Mammary epithelial cell (primary cell): ENCODE measurements around the gene PSMC2.

Source experiments
- EZH2 ChIP-seq: IDR thresholded peaks from 2 replicates; pipeline ENCODE4 v1.6.1; 2012; ENCODE audit warnings: low read length, inconsistent platforms, borderline replicate concordance
- TF ChIP-seq, protein P1 (sequence below), 2 donors: IDR thresholded peaks in 1 of 2; conservative IDR thresholded peaks in 1 of 2; 2 replicates each; pipeline ENCODE4 v1.5.1; 2011 to 2012; ENCODE audit warnings: inconsistent platforms in 2 of 2, low read length in 2 of 2, mild to moderate bottlenecking in 2 of 2, control low read depth in 1 of 2, low read depth in 1 of 2; ENCODE audit not compliant: insufficient read depth in 1 of 2; ENCODE audit errors: extremely low read depth in 1 of 2

DNA sequence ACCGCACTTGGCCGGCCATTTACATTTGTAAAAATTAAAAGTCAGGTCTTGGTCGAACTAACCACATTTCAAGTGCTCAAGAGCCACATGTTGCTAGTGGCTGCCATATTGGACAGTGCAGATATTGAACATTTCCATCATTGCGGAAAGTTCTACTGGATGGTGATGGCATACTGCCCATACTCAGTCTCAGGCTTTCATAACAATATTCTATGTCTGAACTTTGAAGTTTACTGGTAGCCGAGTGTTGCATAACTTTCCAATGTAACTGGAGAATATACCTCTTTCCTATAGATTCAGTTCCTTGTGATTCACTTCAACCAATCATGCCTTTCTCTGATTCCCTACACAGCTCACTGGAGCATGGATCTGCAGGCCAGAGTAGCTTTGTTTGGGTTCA is 43.7 kb downstream of the PSMC2 start:
- TF ChIP-seq, protein P1, sequence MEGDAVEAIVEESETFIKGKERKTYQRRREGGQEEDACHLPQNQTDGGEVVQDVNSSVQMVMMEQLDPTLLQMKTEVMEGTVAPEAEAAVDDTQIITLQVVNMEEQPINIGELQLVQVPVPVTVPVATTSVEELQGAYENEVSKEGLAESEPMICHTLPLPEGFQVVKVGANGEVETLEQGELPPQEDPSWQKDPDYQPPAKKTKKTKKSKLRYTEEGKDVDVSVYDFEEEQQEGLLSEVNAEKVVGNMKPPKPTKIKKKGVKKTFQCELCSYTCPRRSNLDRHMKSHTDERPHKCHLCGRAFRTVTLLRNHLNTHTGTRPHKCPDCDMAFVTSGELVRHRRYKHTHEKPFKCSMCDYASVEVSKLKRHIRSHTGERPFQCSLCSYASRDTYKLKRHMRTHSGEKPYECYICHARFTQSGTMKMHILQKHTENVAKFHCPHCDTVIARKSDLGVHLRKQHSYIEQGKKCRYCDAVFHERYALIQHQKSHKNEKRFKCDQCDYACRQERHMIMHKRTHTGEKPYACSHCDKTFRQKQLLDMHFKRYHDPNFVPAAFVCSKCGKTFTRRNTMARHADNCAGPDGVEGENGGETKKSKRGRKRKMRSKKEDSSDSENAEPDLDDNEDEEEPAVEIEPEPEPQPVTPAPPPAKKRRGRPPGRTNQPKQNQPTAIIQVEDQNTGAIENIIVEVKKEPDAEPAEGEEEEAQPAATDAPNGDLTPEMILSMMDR (conservative IDR thresholded peaks at IDR 0.05 in 1 of 2, IDR thresholded peaks at IDR 0.05 in 1 of 2; ENCODE audit: extremely low read depth in 1 of 2, insufficient read depth in 1 of 2, low read depth in 1 of 2, low read length in 2 of 2) = no peak
- TF ChIP-seq EZH2 = no peak
